Testis (tissue), 2 donors: ENCODE data around the gene MSI2.

Experiments used
- CTCF ChIP-seq, 3 experiments: fragments of 450-650 bp in 2 of 3; fragments of 200-600 bp in 1 of 3; sonication (generic) in 1 of 3; IDR thresholded peaks; one replicate each; pipeline ENCODE4 v1.5.1; 2016 to 2019; ENCODE audit warnings: antibody characterized with exemption in 3 of 3, mild to moderate bottlenecking in 2 of 3, moderate library complexity in 1 of 3
- POLR2A ChIP-seq: fragments of 450-650 bp; IDR thresholded peaks from one replicate; pipeline ENCODE4 v1.6.1; 2017; ENCODE audit warnings: antibody characterized with exemption, mild to moderate bottlenecking, moderate library complexity

GRCh38 chr17:57531078-57531477 lies 274.8 kb downstream of the MSI2 start:
- TF ChIP-seq POLR2A (no peak), CTCF (IDR thresholded peaks at IDR 0.05) (no peak)
